AG10803 (cell line): Measurements from ENCODE around the gene ZPR1.
"Not testable (repeated sequence)": the region's sequence is repeated elsewhere in the genome, so short reads cannot be mapped to it uniquely, and the experiment has no call there.

Experiments used
- DNase-seq: peaks from one replicate; pipeline ENCODE4 v3.0.0; 2010; ENCODE audit warnings: low read depth
- H3K4me3 ChIP-seq: 2 replicates; pipeline ENCODE4 v1.5.1; 2011; ENCODE audit warnings: mild to moderate bottlenecking, low read length, control low read depth
- TF ChIP-seq, protein P1 (sequence below): conservative IDR thresholded peaks from 2 replicates; pipeline ENCODE4 v1.5.1; 2011; ENCODE audit warnings: mild to moderate bottlenecking, low read length, control low read depth, inconsistent platforms

Gene ZPR1, protein sequence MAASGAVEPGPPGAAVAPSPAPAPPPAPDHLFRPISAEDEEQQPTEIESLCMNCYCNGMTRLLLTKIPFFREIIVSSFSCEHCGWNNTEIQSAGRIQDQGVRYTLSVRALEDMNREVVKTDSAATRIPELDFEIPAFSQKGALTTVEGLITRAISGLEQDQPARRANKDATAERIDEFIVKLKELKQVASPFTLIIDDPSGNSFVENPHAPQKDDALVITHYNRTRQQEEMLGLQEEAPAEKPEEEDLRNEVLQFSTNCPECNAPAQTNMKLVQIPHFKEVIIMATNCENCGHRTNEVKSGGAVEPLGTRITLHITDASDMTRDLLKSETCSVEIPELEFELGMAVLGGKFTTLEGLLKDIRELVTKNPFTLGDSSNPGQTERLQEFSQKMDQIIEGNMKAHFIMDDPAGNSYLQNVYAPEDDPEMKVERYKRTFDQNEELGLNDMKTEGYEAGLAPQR

DNA sequence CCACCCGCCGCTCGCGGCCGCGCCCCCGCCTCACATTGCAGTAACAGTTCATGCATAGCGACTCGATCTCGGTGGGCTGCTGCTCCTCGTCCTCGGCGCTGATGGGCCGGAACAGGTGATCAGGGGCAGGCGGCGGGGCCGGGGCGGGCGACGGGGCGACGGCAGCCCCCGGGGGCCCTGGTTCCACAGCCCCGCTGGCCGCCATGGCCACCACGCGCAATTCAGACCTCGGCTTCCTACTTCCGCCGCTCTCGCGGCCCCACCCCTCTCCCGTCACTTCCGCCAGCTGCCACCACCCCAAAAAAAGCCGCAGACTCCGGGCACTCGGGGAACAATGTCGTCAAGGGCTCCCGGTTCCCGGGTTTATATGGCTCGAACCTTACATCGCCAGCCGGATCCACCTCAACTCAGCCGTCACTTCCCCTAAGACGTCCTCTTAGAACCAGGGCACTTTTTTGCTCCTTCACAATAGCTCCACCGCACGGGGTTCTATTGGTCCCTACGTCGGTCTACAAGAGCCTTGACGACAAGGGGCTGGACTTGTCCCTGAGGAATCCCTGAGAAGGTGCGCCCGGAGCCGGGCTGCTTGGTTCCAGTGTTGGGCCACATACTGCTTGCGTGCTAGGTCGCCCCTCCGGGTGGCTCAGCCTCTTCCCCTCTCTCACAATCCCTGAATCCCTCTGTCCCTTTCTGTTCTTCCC lies at the start of gene ZPR1:
ZPR1 (minus strand) TSS at position 238 of the 701 bp plus-strand sequence; CDS start at position 205, 33 bp downstream.
- peak within 1 kb of the TSS; percentile 87 for H3K4me3 ChIP-seq
- TF ChIP-seq, protein P1, sequence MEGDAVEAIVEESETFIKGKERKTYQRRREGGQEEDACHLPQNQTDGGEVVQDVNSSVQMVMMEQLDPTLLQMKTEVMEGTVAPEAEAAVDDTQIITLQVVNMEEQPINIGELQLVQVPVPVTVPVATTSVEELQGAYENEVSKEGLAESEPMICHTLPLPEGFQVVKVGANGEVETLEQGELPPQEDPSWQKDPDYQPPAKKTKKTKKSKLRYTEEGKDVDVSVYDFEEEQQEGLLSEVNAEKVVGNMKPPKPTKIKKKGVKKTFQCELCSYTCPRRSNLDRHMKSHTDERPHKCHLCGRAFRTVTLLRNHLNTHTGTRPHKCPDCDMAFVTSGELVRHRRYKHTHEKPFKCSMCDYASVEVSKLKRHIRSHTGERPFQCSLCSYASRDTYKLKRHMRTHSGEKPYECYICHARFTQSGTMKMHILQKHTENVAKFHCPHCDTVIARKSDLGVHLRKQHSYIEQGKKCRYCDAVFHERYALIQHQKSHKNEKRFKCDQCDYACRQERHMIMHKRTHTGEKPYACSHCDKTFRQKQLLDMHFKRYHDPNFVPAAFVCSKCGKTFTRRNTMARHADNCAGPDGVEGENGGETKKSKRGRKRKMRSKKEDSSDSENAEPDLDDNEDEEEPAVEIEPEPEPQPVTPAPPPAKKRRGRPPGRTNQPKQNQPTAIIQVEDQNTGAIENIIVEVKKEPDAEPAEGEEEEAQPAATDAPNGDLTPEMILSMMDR: no peak
- peak; percentile 65 for DNase-seq

DNA sequence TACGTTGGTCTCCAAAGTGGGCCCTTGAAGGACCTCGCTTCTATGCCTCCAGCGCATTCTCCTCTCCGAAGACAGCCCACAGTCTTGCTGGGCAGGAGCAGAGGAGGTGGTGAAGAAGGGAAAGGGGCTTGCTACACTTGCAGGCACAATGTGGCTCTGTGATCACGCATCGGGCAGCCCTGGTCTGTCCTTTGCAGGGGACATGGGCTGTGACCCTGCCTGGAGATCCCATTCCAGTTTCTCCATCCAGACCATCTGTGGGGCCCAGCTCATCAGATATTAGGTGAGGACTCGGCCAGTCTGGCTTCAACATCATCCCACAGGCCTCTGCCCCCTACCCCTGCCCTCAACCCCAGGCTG lies 48.8 kb upstream of the ZPR1 start:
- no peak overlapping the region for H3K4me3 ChIP-seq
- DNase-seq: no peak
- TF ChIP-seq, protein P1: no peak

DNA sequence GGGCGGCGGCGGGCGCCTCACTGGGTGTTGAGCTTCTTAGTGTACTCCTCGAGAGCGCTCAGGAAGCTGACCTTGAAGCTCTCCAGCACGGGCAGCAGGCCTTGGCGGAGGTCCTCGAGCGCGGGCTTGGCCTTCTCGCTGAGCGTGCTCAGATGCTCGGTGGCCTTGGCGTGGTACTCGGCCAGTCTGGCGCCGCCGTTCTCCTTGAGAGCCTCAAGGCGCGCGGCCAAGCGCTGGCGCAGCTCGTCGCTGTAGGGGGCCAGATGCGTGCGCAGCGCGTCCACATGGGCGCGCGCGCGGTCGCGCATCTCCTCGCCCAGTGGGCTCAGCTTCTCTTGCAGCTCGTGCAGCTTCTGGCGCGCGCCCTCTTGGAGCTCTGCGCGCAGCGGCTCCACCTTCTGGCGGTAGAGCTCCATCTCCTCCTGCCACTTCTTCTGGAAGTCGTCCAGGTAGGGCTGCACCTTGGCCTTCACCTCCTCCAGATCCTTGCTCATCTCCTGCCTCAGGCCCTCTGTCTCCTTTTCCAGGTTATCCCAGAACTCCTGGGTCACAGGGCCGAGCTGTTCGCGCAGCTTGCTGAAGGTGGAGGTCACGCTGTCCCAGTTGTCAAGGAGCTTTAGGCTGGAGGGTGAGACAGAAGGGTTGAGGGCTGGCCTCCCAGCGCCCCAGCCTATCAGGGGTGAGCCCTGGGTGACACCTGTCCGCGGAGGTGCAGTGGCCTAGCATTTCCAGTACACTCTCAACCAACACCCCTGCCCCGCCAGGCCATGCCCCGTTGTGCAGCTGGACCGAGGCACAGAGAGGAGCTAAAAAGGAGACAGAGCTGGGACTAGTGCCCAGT lies 48.2 kb upstream of the ZPR1 start:
- H3K4me3 ChIP-seq: peak overlapping the region; percentile 33
- peak; percentile 90 for DNase-seq
- TF ChIP-seq, protein P1: peak; percentile 55

DNA sequence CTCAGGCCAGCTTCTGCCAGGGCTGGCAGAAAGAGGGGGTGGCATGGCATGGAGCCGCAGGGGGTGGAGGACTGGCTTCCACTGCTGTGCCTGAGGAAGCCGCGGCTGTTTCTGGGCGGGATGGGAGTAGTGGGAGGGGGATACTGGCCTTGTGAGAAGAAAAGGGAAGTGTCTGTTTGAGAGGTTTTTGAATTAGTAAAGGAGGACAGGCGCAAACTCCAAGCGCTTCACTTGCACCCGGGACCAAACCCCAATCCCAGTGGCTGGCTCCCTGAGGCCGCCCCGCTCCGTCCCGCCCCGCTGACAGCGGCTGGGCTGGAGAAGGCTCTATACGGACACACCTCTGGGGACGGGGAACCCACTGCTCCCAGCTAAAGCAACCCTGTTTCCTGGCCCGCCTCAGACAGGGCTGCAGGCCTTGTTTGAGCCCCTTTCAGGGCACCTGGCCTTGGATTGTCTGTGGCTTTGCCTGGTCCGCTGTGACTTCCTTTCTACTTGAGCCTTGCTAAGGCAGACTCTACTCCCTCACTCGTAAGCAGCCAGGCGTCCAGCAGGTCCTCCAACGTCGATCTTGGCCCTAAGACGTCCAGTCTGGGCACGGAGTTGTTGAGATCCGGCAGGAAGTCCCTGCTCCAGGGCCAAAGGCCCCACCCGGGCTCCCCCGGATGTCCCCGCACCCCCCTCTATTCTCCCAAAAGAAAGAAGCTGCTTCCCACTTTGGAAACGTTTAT lies 47.4 kb upstream of the ZPR1 start:
- no peak overlapping the region; the same call in 1 of the 2 replicates for H3K4me3 ChIP-seq
- TF ChIP-seq, protein P1: no peak
- DNase-seq: no peak

DNA sequence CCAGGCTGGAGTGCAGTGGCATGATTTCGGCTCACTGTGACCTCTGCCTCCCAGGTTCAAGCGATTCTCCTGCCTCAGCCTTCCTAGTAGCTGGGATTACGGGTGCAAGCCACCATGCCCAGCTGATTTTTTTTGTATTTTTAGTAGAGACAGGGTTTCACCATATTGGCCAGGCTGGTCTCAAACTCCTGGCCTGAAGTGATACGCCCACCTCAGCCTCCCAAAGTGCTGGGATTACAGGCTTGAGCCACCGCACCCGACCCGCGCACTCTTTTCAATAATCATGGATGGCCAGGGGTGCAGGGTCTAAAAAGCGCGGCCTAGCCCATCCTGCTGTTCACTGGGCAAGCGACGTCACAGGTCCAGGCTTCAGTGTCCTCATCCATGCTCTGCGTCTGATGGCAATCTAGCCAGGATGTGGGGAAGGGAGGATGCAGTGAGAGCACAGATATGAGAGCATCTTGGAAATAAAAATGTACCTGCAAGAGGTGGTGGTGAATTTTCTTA lies 46.8 kb upstream of the ZPR1 start:
- H3K4me3 ChIP-seq, DNase-seq: not testable (repeated sequence)

DNA sequence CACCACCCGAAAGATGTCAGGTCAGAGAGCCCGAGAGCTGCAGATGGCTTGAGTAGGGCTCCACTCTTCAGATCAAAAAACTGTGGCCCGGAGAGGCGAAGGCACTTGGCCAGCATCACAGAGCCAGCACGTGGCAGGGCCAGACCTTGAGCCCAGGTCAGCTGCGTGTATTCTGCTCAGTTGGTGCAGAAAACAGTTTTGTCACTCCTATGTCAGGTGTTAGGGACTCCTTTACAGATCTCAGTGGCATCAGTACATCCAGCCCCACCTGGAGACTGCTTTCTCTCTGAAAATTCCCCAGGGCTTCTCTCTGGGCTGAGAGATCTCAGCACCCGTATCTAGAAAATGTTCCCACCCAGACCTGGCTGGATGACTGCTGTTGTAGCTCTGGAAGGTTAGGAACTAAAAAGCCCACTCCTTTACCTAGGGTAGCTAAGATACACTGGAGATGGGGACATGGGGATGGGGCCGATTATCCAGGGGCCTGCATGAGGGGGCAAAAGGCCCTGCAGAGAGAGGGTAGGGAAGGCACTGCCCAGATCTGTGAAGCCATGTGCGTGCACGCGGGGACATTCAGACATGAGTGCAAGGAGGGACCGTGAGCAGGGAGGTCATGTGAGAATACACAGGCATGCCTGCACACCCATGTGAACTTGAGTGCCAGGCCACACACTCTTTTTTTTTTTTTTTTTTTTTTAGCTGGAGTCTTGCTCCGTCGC lies 46.2 kb upstream of the ZPR1 start:
- DNase-seq: no peak
- H3K4me3 ChIP-seq: no peak overlapping the region
- TF ChIP-seq, protein P1: no peak
